Kasumi-1 (cell line): ENCODE measurements around the gene RBM25.
A peak's percentile ranks its signal among the peaks of the same experiment; 100 is the strongest.

Source experiments
- DNase-seq, 2 experiments: peaks; one replicate each; lab custom pipeline; 2025; lab: John Stamatoyannopoulos, UW

RBM25 gene

DNA sequence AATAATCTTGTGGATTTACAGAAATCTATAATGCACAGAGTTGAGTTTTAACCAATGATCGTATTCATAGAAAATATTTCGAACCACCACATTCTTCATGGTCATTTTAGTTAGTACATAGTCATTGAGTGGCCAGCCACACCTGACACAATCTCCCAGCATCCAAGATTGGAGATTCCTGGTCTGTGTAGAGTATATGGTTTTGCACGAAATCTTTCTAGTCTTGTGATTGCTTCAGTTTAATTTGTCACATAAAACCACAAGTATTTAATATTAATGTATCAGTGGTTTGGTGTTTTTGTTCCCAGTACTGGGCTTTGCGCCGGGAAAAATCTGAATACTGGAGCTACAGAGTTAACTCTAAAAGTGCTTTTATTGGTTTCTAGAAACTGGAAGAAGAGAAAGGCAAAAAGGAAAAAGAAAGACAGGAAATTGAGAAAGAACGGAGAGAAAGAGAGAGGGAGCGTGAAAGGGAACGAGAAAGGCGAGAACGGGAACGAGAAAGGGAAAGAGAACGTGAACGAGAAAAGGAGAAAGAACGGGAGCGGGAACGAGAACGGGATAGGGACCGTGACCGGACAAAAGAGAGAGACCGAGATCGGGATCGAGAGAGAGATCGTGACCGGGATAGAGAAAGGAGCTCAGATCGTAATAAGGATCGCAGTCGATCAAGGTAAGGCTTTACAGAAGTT is 44.6 kb downstream of the RBM25 start:
- DNase-seq, result no peak

DNA sequence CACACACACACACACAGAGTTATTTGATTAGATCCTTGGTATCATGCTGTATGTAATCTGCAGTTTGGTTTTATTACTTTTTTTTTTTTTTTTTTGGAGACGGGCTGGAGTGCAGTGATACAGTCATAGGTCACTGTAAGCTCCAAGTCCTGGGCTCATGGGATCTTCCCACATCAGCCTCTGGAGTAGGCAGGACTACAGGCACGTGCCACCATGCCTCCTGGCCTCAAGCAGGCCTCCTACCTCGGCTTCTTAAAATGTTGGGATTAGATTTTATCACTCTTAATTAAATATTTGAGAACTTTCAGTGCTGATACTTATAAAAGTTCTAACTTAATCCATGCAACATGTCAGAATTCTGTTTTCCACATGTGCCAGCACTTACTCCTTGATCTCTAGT is 46.7 kb downstream of the RBM25 start:
- DNase-seq, result no peak

DNA sequence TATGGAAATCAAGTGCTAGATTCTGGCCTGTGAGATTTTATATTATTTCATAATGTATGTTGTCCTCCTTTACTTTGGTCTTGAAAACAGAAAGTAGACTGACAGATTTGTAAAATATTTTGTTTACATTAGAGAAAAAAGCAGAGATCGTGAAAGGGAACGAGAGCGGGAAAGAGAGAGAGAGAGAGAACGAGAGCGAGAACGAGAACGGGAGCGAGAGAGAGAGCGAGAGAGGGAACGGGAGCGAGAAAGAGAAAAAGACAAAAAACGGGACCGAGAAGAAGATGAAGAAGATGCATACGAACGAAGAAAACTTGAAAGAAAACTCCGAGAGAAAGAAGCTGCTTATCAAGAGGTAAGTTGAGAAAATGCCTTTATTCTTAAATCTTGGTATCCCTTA is 47.4 kb downstream of the RBM25 start:
- DNase-seq, result no peak

DNA sequence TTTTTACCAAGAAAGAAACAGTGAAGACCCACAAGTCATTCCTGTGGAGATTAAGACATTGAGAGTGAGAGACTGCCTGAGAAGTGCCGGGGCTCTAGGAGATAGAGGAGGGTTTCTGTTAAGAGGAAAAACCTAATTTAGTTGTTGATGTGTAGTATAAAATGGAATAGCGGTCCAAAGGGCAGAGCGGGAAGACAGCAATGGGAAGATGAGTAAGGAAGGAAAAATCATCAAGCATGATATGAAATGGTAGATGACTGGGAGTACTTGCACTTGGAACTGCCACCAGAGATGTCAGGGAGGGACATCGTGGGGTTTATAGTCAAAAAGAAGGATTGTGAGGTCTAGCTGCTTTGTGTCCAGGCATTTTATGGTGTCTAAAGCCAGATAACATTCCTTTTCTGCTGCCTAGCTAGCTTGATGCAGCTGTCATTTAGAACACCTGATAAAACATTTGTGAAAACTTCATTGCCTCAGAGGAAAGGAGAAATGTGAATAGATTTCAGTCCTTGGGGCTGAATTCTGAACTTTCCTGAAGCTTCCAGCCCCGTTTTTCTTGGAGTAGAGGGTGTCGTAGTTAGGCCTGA is 57.8 kb downstream of the RBM25 start:
- no peak for DNase-seq

DNA sequence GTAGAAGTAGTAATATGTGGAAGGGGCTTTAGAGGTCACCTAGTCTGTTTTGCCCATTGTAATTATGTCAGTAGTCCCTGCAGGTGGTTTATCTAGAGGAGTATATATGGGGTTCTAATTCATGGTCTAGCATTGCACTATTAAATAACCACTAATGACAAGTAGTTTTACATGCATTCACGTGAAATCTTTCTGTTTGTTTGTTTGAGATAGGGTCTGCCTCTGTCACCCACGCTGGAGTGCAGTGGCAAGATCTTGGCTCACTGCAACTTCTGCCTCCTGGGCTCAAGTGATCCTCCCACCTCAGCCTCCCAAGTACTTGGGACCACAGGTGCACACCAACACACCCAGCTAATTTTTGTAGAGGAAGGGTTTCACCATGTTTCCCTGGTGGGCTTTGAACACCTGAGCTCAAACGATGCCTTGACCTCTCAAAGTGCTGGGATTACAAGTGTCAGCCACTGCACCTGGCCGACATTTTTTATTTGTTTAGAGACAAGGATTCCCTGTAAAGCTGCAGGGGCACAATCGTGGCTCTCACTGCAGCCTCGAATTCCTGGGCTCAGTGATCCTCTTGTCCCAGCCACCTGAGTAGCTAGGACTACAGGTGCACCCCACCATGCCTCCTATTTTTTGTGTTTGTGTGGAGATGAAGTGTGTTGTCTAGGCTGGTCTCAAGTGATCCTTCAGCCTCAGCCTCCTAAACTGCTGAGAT is 66.0 kb downstream of the RBM25 start:
- no peak for DNase-seq

DNA sequence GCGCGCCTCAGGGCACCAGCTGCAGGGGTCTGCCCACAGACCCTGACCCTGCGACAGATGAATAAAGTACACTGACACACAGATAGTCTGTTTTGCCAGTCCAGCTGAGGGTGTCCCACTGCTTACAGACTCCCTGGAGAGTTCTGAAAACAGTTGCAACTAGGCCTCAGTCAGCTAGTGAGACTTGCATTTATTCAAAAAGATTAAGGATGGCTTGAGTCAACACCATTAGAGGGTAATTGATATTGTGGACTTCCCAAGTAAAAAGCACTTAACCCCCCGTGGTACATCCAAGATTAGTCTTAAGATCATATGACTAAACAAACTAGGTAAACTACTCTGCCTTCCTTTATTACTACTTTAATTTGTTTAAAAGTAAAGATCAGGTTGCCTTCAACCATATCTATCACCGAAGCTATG is 66.8 kb downstream of the RBM25 start:
- DNase-seq, result no peak

DNA sequence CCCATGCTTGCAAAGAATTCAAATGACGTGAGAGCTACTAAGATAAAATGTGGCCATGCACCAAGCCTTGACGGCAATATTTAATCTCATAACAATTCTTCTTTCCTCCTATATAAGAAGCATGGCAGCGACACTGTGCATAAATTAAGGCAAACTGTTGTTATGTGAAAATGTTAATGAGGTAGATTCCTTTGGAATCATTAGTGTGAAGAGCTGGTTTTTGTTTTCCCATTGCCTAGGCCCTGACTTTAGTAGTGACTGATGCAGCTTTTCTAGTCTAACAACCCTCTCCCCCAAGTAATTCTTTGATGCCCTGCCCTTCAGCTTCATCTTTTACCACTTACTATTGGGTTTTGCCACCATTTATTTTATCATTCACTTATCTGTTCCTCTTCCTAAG is 67.4 kb downstream of the RBM25 start:
- DNase-seq, result no peak

DNA sequence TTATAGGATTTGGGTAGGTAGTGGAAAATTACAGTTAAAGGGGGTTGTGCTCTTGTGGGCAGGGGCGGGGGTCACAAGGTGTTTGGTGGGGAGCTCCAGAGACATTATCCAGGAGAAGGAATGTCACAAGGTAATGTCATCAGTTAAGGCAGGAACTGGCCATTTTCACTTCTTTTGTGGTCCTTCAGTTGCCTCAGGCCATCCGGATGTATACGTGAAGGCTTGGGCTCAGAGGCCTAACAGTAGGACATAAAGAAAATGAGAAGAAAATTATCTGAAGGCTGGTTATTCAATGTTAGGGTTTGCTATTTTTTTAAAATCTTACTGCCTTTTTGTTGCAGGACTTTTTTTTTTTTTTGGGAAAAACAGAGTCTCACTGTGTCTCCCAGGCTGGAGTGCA is 75.5 kb downstream of the RBM25 start:
- no peak for DNase-seq

DNA sequence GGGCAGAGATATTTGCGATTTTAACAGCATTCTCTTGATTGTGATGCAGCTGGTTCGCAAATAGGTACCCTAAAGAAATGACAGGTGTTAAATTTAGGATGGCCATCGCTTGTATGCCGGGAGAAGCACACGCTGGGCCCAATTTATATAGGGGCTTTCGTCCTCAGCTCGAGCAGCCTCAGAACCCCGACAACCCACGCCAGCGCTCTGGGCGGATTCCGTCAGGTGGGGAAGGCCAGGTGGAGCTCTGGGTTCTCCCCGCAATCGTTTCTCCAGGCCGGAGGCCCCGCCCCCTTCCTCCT is 77.7 kb downstream of the RBM25 start:
- no peak for DNase-seq

DNA sequence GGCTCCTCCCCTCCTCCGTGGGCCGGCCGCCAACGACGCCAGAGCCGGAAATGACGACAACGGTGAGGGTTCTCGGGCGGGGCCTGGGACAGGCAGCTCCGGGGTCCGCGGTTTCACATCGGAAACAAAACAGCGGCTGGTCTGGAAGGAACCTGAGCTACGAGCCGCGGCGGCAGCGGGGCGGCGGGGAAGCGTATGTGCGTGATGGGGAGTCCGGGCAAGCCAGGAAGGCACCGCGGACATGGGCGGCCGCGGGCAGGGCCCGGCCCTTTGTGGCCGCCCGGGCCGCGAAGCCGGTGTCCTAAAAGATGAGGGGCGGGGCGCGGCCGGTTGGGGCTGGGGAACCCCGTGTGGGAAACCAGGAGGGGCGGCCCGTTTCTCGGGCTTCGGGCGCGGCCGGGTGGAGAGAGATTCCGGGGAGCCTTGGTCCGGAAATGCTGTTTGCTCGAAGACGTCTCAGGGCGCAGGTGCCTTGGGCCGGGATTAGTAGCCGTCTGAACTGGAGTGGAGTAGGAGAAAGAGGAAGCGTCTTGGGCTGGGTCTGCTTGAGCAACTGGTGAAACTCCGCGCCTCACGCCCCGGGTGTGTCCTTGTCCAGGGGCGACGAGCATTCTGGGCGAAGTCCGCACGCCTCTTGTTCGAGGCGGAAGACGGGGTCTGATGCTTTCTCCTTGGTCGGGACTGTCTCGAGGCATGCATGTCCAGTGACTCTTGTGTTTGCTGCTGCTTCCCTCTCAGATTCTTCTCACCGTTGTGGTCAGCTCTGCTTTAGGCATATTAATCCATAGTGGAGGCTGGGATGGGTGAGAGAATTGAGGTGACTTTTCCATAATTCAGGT is 78.3 kb downstream of the RBM25 start, which contains the start of gene PSEN1:
PSEN1 (plus strand) TSS at position 121 of the 839 bp plus-strand sequence. CDS start 11,513 bp downstream, outside the sequence.
- peak; percentile 88 to 91 for DNase-seq

DNA sequence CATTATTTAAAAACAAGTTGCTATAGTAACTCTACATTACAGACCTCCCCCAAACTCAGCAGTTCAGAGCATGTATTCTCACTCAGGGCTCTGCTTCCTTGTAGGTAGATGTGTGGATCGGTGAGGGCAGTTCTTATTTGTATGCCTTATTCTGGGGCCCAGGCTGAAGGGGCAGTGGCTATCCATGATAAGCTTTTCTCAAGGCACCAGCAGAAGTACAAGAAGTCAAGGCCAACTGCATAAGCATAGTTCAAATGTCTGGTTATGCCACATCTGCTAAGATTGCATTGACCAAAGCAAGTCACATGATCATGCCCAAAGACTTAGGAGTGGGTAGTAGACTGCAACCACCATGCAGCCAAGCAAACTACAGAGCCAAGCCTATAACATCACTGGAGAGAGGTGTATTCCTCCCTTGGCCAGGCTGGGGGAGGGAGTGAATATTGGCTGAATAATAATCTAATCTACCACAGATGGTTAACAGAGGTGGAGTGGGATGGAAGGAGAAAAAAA is 82.5 kb downstream of the RBM25 start:
- DNase-seq, result no peak

DNA sequence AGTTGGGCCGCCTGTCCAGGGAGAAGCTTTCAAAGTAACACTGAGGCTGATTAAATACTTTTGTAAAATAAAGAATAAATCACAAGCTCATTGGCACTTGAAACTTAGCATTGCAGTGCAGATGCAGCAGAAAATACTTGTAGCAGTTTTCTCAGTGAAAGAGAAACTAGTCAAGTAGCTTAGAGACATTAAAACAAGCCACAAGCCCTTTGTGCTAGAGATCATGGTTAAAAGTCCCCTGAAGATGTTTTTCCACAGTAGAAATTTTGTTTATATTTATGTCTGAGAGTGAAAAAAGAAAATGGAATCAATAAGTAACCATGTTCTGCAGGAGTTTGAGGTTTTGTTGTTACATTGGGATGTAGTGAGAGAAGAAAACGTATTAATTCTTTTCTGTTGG is 83.9 kb downstream of the RBM25 start:
- no peak for DNase-seq

DNA sequence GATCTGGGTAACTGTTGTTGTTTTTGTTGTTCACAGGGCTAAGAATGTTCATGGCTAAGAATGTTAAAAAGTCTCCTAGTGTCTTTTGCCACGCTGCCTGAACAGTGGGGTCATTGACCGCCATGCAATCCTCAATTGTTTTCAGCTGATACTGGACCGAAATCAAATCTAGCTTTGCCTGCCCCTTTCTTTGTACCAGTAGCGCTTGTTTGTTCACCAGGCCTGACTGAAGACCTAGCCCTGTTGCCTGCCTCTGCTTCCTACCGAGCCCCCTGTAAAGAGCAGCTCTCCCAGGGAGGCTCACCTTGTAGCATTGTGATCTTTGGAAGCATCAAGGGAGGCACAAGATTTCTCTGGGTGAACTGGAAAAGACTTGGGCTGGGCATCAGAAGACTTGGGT is 84.7 kb downstream of the RBM25 start:
- DNase-seq, result no peak

DNA sequence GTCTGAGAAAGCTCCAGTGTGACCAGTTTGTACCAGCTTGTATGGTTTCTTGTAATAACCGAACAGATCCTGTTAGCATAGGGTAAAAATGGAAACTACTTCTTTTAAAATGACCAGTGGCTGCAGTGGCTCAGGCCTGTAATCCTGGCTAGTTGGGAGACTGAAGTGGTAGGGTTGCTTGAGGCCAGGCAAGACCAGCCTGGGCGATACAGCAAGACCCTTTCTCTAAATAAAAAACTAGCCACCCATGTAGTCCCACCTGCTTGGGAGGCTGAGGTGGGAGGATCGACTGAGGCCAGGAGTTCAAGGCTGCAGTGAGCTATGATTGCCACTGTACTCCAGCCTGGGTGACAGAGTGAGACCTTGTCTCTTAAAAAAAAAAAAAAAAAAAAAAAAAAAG is 85.3 kb downstream of the RBM25 start:
- DNase-seq, result no peak

DNA sequence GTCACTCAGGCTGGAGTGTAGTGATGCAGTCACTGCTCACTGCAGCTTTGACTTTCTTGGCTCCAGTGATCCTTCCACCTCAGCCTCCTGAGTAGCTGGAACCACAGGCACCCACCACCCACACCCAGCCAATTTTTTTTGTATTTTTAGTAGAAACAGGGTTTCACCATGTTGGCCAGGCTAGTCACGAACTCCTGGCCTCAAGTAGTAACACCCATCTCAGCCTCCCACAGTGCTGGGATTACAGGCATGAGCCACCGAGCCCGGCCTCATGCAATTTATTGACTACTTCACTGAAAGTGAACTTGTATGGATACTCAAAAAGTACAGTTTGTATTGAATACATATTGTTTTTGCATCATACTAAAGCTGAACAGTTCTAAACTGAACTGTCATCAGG is 87.0 kb downstream of the RBM25 start:
- no peak for DNase-seq

DNA sequence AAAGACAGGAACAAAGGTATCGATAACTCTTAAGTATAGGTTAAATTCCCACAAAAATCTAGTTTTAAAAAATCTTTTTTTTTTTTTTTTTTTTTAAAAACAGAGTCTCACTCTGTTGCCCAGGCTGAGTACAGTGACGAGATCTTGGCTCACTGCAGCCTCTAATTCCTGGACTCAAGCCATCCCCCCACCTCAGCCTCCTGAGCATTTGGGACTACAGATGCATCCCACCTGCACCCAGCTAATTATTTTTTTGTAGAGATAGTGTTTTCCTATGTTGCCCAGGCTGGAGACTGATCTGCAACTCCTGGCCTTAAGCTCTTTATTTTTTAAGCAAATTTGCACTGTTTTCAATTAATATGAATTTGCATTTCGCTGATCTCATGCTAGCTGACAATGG is 87.8 kb downstream of the RBM25 start:
- no peak for DNase-seq

DNA sequence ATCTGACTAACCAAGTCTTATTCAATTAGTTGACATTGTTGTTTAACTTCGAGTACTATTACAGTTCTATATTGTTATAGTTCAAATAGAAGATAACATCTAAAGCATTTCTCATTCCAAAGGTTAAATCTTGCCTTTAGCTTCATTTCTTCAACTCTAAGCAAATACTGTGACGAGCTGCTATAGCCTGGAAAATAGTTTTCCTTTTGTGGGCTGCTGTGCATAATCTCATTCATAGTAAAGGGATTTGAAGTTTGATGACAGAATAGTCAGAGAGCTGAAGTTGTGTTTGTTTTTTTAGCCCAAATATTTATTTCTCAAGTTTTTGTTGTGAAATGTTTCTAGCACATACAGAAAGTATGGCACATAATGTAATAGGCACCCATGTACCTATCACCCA is 91.4 kb downstream of the RBM25 start:
- DNase-seq, result no peak

DNA sequence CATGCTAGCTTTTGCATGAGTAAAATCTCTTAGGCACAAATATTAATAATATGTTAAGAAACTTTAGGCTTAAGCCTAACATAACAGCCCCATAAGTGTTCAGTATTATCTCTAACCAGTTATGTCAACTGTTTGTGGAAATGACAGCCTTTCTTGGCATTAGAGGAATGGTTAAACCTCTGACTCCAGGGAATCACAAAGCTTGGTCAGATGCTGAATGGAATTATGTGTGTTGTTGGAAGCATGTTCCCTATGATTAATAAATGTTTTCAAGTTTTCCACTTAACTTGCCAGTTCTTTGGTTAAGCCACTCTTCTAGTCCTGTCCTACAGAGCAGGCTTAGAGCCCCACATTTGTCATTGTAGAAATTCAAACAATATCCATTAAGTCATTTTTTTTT is 94.9 kb downstream of the RBM25 start:
- no peak for DNase-seq

DNA sequence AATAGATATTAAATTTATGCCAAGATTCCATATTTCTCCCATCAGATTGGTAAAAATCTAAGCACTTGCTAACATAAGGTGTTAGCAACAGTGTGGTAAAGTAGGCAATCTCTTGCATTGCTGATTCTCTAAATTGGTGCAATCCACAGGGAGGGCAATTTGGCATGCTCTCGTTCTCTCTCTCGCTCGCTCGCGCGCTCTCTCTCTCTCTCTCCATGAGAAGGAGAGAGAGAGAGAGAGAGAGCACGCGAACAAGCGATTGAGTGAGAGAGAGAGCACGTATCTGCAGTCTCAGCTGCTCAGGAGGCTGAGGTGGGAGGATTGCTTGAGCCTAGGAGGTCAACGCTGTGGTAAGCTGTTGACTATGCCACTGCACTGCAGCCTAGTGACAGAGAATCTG is 103.9 kb downstream of the RBM25 start:
- DNase-seq, result no peak

DNA sequence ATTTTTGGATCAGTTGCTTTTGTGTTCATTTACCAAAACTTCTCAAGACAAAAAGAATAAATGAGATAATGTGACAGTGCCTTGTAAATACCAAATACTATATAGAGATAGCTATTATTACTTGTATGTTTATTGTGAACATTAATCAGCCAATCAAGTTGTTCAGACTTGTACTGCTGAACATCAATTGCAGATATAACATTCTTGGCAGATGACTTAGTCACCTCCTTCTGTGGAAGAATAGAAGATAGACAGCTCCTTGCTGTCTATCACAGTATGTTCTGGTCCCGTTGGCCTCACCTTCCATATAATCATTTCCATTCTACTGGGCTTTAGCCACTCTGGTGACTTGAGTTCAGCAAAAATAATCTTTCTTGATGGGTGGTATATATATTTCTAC is 108.1 kb downstream of the RBM25 start:
- DNase-seq, result no peak

DNA sequence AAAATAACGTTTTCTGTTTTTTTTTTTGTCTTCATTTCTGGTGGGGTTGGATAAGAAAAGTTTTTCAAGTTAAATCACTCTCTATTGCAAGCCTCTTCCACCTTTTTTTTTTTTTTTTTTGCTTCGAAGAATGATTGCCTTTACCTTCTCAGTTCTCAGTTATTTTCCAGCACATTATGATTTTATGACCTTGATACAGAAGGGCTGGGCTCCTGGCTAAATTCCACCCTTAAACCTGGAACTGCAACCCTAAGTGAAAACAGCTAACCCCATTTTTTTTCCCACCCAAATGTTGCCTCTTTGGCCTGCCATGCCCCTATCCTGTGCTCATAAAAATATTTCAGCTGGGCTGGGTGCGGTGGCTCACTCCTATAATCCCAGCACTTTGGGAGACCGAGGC is 109.4 kb downstream of the RBM25 start:
- no peak for DNase-seq

DNA sequence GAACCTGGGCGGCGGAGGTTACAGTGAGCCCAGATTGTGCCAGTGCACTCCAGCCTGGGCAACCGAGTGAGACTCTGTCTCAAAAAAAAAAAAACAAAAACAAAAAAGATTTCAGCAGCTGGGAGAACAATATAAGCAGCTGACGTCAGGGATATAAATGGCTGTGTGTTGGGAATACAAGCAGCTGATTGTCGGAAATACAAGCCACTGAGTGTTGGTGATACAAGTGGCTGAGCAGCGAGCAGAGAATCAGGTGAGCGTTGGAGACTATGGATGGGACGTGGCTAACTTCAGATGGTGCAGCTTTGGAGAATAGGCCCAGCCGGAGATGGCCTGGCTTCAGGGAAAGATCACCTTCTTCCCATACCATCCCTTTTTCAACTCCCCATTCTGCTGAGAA is 109.9 kb downstream of the RBM25 start:
- no peak for DNase-seq

DNA sequence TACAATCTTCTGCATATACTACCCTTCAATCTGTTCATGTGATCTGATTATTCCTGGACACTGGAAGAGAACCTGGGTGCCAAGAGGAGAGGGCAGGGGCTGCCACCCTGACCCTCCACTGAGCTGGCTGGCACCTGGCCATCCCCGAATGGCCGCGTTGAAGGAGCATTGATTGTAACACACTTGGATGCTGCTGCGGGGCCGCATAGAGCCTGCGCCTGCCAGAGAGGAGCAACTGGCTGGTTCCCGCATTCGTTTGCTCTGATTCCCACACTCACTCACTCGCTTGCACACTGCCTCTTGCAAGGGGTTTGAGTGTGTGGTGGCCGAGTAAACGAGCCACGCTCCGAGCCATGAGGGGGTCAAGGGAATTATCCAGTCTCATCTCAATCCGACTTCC is 110.4 kb downstream of the RBM25 start:
- DNase-seq, result no peak
